Endodermal cell (in vitro differentiated cells): Measurements from ENCODE around the gene GPR137C. TPM values are rescaled to one million over a fixed set of nuclear protein-coding genes. Genes with fewer than 3 reads are reported as not detected.

ENCODE experiments used
- DNase-seq: peaks from one replicate; pipeline ENCODE4 v3.0.0-alpha.2; 2017
- H3K27ac ChIP-seq: 2 replicates; pipeline ENCODE4 v1.5.1; 2013; ENCODE audit warnings: mild to moderate bottlenecking, low read depth, low read length, moderate library complexity
- H3K27me3 ChIP-seq: 2 replicates; pipeline ENCODE4 v1.6.1; 2013; ENCODE audit warnings: mild to moderate bottlenecking, low read length, moderate library complexity; ENCODE audit not compliant: insufficient read depth, control insufficient read depth, poor library complexity, severe bottlenecking
- H3K36me3 ChIP-seq: 2 replicates; pipeline ENCODE4 v1.7.0; 2013; ENCODE audit warnings: mild to moderate bottlenecking, low read length, moderate library complexity; ENCODE audit not compliant: control insufficient read depth, insufficient read depth
- H3K4me1 ChIP-seq: one replicate; pipeline ENCODE4 v1.7.0; 2013; ENCODE audit warnings: low read length; ENCODE audit not compliant: control insufficient read depth, insufficient read depth
- H3K4me3 ChIP-seq: 2 replicates; pipeline ENCODE4 v1.5.1; 2013; ENCODE audit warnings: mild to moderate bottlenecking, low read length, moderate library complexity
- H3K9ac ChIP-seq: 2 replicates; pipeline ENCODE4 v1.6.1; 2013; ENCODE audit warnings: mild to moderate bottlenecking, low read length, moderate library complexity; ENCODE audit not compliant: poor library complexity, severe bottlenecking; ENCODE audit errors: extremely low read depth
- H3K9me3 ChIP-seq: 2 replicates; pipeline ENCODE4 v1.6.1; 2013; ENCODE audit warnings: mild to moderate bottlenecking, low read length, moderate library complexity; ENCODE audit not compliant: control insufficient read depth
- H3K27ac Mint-ChIP-seq: 2 replicates; pipeline ENCODE4 v1.8.0; 2020; ENCODE audit warnings: mixed read lengths
- H3K27me3 Mint-ChIP-seq: 2 replicates; pipeline ENCODE4 v1.8.0; 2021; ENCODE audit warnings: mild to moderate bottlenecking, mixed read lengths; ENCODE audit not compliant: insufficient read depth
- H3K36me3 Mint-ChIP-seq: 2 replicates; pipeline ENCODE4 v1.8.0; 2020; ENCODE audit warnings: low read depth, mixed read lengths
- H3K4me1 Mint-ChIP-seq: 2 replicates; pipeline ENCODE4 v1.8.0; 2020; ENCODE audit warnings: mixed read lengths
- H3K4me3 Mint-ChIP-seq: 2 replicates; pipeline ENCODE4 v1.8.0; 2020; ENCODE audit warnings: mild to moderate bottlenecking, moderate library complexity, mixed read lengths
- H3K9me3 Mint-ChIP-seq: 2 replicates; pipeline ENCODE4 v1.8.0; 2020; ENCODE audit warnings: mild to moderate bottlenecking, mixed read lengths
- CTCF ChIP-seq: fragments of 200-600 bp; sonication (generic); conservative IDR thresholded peaks from 2 replicates; pipeline ENCODE4 v1.5.0; 2021; ENCODE audit warnings: antibody characterized with exemption, mild to moderate bottlenecking
- WGBS, 2 experiments: methylation state at CpG; one replicate each; pipeline versions ENCODE4 v1.1.5 to v1.1.7; 2013; ENCODE audit warnings: missing lambda C conversion rate in 2 of 2, mixed read lengths in 1 of 2; ENCODE audit not compliant: insufficient coverage in 1 of 2, insufficient read length in 1 of 2; 5-methylcytosine and 5-hydroxymethylcytosine counted together
- total RNA-seq, 2 donors: library from RNA; stranded (reverse); fragmentation: NEBNext Ultra II Directional in 1 of 2; extraction: Animal tissue kit (Norgen Biotek cat#: 25700) in 1 of 2; gene quantifications; 2 replicates in 1 of 2; 3 replicates in 1 of 2; pipeline ENCODE4 v1.2.1, GENCODE V29; 2021

GPR137C gene
- total RNA-seq, 2 donors from 2014 or later: 8.8 to 9.3 TPM

DNA sequence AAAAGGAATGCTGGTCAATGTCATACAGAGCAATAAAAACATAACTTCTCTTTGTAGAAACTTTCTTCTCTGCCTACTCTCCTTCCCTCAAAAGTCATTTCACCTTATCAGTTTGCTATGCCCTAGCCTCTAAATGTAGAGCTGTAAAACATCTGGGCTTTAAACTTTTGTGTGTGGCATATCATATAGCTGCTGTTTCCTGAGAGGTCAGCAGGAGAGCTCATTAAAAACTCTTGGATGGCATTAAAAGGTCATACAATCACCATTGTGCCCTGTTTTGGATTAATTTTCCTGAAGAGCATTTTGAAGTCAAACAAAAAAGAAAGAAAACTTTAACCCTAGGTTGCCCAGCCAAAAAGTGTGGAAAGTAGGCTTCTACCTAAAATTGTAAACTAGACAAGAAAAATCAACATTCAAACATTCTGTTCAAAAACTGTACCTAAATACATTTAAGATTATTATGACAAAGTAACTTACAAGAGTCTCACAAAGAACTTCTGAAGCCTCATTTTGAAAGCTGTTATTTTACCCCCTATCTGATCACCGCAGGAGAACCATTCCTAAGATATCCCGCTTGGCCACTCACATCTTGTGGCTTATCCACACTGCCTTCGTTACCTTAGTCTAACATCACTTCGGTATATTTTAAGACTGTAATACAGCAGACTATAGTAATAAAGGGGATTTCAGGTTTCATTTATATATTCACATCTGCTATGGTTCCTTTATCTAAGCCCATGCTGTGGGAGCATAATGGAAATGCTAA, 38.4 kb upstream of the GPR137C start:
- 71% methylated on average over 3 of the region's 4 CpGs; no CpG with 5 or more reads in 1 of the 2 experiments for WGBS, 2 experiments

DNA sequence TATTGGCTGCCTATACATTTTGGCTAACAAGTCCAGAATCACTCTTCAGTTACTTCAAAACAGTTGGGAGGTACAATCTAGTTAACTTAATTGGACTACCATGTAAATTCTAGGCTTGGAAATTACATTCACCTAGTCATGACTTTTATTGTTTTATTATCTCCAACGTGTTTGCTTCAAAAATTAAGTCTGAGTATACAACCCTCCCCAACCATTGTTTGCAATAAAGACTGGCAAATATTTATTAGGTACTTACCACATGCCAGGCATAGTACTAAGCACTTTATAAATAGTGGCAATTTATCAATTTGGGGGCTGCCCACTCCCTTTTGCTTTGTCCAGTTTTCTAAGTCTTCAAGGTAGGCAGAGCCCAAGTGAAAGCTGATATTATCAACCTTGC, 30.6 kb upstream of the GPR137C start:
- peaks cover 7% of the 10 kb centered on the region for H3K4me1 ChIP-seq
- Mint-ChIP-seq H3K9me3 (no peaks in the 10 kb centered on the region), H3K27ac (no peak overlapping the region), H3K27me3 (no peaks in the 10 kb centered on the region), H3K4me1 (peaks cover 6% of the 10 kb centered on the region), H3K36me3 (no peaks in the 10 kb centered on the region), H3K4me3 (no peak overlapping the region)
- WGBS, 2 experiments: 82 to 100% methylated on average over 1 of the region's 1 CpG
- TF ChIP-seq CTCF: no peak
- no peaks in the 10 kb centered on the region for H3K36me3 ChIP-seq
- no peaks in the 10 kb centered on the region for H3K27me3 ChIP-seq
- H3K4me3 ChIP-seq: no peak overlapping the region
- H3K9me3 ChIP-seq: no peaks in the 10 kb centered on the region
- H3K9ac ChIP-seq: no peak overlapping the region
- DNase-seq: no peak
- no peak overlapping the region for H3K27ac ChIP-seq

More for the DNA sequence above, 38.4 kb upstream of the GPR137C start:
- Mint-ChIP-seq H3K27me3 (no peaks in the 10 kb centered on the region), H3K27ac (no peak overlapping the region), H3K4me3 (no peak overlapping the region), H3K9me3 (no peaks in the 10 kb centered on the region), H3K4me1 (peaks cover 20% of the 10 kb centered on the region), H3K36me3 (peaks cover 1% of the 10 kb centered on the region)
- no peak for DNase-seq
- no peak overlapping the region for H3K27ac ChIP-seq
- no peak overlapping the region for H3K4me3 ChIP-seq
- H3K27me3 ChIP-seq: no peaks in the 10 kb centered on the region
- H3K9ac ChIP-seq: no peak overlapping the region
- H3K9me3 ChIP-seq: no peaks in the 10 kb centered on the region
- TF ChIP-seq CTCF: no peak
- H3K4me1 ChIP-seq: peaks cover 5% of the 10 kb centered on the region
- H3K36me3 ChIP-seq: no peaks in the 10 kb centered on the region

- H3K4me3 Mint-ChIP-seq: no peak overlapping the region
- no peaks in the 10 kb centered on the region for H3K27me3 Mint-ChIP-seq
- H3K36me3 ChIP-seq: no peaks in the 10 kb centered on the region
- H3K27ac ChIP-seq: no peak overlapping the region
- H3K4me3 ChIP-seq: no peak overlapping the region
- peaks cover 6% of the 10 kb centered on the region for H3K4me1 Mint-ChIP-seq
- H3K4me1 ChIP-seq: peaks cover 7% of the 10 kb centered on the region
- no peak overlapping the region for H3K9ac ChIP-seq
- TF ChIP-seq CTCF: no peak
- no peak for DNase-seq
- no peaks in the 10 kb centered on the region for H3K36me3 Mint-ChIP-seq
- H3K9me3 ChIP-seq: no peaks in the 10 kb centered on the region
- no peaks in the 10 kb centered on the region for H3K9me3 Mint-ChIP-seq
- no peaks in the 10 kb centered on the region for H3K27me3 ChIP-seq
- no peak overlapping the region for H3K27ac Mint-ChIP-seq
Measured at GRCh38 chr14:52522581-52523345, 29.9 kb upstream of the GPR137C start.
